Uterus (tissue), 4 donors: ENCODE results near the gene SIT1. TPM values are rescaled to one million over a fixed set of nuclear protein-coding genes. Genes with fewer than 3 reads are reported as not detected.
"Not testable (repeated sequence)": the region's sequence is repeated elsewhere in the genome, so short reads cannot be mapped to it uniquely, and the experiment has no call there.

ENCODE experiments used
- DNase-seq, 2 donors: peaks; one replicate each; pipeline ENCODE4 v3.0.0-alpha.2; 2019 to 2020
- H3K27ac ChIP-seq, 2 donors: fragments of 200-600 bp; sonication (generic); 1 replicate in 1 of 2; 2 replicates in 1 of 2; pipeline ENCODE4 v1.5.1; 2016 to 2018
- H3K27me3 ChIP-seq, 2 donors: fragments of 200-600 bp; sonication (generic); one replicate each; pipeline ENCODE4 v1.5.1; 2018 to 2019; ENCODE audit warnings: control low read depth in 1 of 2
- H3K36me3 ChIP-seq, 2 donors: fragments of 200-600 bp; sonication (generic); one replicate each; pipeline ENCODE4 v1.5.1; 2019; ENCODE audit warnings: control low read depth in 1 of 2
- H3K4me1 ChIP-seq, 2 donors: fragments of 200-600 bp; sonication (generic); one replicate each; pipeline ENCODE4 v1.5.1; 2018 to 2019; ENCODE audit warnings: control low read depth in 1 of 2
- H3K4me3 ChIP-seq, 2 donors: fragments of 200-600 bp; sonication (generic); 1 replicate in 1 of 2; 2 replicates in 1 of 2; pipeline ENCODE4 v1.5.1; 2018 to 2019; ENCODE audit warnings: mild to moderate bottlenecking in 1 of 2
- H3K9me3 ChIP-seq, 2 donors: fragments of 200-600 bp; sonication (generic); one replicate each; pipeline ENCODE4 v1.5.1; 2019; ENCODE audit warnings: control low read depth in 1 of 2
- POLR2A ChIP-seq, 2 donors: fragments of 450-650 bp; IDR thresholded peaks; one replicate each; pipeline ENCODE4 v1.6.1; 2016; ENCODE audit warnings: antibody characterized with exemption in 2 of 2, mild to moderate bottlenecking in 1 of 2, moderate library complexity in 1 of 2
- intact Hi-C: fragments of 100-400 bp; cut with DNase I; formaldehyde crosslinking; loops from one replicate; pipeline ENCODE4 v1.15.1; 2023; ENCODE audit warnings: low total_unique reads
- total RNA-seq, 4 donors: library from RNA; depleted of rRNA in 3 of 4; stranded (reverse); fragments of >200 nt in 3 of 4; gene quantifications; one replicate each; pipeline versions ENCODE4 v1.1.0 to v1.2.4, GENCODE V29; 2014 to 2023
- TF ChIP-seq, protein P1 (sequence below), 4 experiments: fragments of 200-600 bp in 2 of 4; fragments of 450-650 bp in 2 of 4; sonication (generic) in 2 of 4; IDR thresholded peaks; one replicate each; pipeline ENCODE4 v1.5.1; 2016 to 2019; ENCODE audit warnings: antibody characterized with exemption in 4 of 4, mild to moderate bottlenecking in 2 of 4, moderate library complexity in 1 of 4
- donor health status: DM: yes; HTN: yes; CAD: no.

Gene SIT1
- total RNA-seq, 4 donors from 2014 or later, result 0.21 to 0.51 TPM; not detected in 2

DNA sequence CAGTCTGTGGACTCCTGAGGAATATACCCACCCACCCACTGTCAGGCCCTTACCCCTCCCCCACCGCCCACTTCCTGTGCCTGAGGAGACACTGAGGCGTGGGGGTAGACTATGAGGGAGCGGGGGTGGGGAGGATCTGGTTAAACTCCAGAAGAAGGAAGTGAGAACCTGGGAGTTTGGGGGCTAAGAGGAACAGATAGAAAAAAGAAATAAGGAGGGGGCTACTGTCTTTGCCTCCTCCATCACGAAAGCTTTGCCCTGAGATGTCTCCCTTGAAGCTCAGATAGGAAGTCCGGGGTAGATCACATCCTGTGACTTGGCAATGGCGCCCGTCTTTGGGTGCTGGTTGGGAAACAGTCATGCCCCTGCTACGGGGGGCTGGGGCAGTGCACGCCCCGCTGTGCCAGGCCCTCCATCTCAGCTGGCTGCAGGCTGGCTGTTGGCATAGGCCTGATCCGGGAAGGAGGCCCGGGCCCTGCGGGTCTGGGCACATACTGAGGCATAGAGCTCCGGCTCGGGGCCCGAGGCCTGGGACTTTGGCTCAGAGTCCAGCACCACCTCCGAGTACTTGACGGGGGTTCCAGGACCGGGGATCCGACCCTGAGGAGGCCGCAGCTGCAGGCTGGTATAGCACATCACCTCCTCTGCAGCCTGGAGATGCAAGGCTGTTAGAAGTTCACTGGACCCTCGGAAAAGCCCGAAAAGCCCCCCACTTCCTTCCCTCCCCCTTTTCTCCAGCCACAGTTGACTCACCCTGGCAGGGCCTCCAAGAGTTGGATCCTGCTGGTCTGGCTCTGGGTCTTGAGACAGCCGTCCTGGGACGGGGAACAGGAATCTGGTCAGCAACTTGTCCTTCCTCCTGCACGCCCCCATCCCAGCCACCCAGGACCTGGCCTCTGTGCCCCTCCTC, 1.0 kb downstream of the SIT1 start:
- Histone ChIP-seq H3K4me1 (no peaks in the 10 kb centered on the region), H3K4me3 (no peak overlapping the region), H3K36me3 (no peaks in the 10 kb centered on the region), H3K27me3 (no peaks in the 10 kb centered on the region), H3K27ac (no peak overlapping the region), H3K9me3 (no peaks in the 10 kb centered on the region)
- peak in 1 of 2 donors; percentile 28 for DNase-seq
- intact Hi-C loops, result no loop called here
- TF ChIP-seq, protein P1, sequence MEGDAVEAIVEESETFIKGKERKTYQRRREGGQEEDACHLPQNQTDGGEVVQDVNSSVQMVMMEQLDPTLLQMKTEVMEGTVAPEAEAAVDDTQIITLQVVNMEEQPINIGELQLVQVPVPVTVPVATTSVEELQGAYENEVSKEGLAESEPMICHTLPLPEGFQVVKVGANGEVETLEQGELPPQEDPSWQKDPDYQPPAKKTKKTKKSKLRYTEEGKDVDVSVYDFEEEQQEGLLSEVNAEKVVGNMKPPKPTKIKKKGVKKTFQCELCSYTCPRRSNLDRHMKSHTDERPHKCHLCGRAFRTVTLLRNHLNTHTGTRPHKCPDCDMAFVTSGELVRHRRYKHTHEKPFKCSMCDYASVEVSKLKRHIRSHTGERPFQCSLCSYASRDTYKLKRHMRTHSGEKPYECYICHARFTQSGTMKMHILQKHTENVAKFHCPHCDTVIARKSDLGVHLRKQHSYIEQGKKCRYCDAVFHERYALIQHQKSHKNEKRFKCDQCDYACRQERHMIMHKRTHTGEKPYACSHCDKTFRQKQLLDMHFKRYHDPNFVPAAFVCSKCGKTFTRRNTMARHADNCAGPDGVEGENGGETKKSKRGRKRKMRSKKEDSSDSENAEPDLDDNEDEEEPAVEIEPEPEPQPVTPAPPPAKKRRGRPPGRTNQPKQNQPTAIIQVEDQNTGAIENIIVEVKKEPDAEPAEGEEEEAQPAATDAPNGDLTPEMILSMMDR (IDR thresholded peaks at IDR 0.05), result no peak
- TF ChIP-seq POLR2A (IDR thresholded peaks at IDR 0.05), result no peak

DNA sequence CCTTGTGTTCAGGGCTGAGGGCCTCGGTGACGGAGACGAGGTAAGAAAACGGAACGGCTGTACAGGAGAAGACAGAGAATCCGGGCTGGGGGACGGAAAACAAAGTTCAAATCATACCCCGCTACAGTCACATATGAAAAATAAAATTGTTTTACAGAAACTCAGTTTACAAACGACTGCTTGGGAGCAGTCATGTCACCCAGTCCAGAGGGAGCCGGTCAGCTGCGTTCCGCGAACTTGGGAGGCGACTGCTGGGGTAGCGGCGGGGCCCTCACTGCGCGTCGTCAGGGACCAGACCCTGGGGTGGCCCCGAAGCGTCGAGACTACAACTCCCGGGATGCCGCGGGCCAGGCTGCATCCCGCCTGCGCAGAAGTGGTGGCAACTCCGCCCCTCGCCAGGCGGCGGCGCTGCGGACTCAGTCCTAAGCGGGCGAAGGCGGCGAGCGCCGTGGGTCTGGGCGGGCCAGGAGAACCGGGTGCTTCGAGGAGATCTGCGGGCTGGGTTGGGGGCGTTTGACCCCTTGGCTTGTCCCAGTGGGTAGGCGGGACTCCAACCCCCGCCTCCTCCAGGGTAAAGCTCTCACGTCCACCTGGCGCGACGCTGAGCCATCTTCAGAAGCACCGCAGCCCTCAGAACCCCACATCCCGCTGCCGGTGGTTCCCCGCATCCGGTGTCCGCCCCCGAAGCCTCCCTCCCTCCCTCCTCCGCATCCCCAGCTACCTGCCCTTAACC, 4.0 kb downstream of the SIT1 start:
- Histone ChIP-seq H3K4me3 (peak overlapping the region; percentile 40 to 55), H3K27me3 (no peaks in the 10 kb centered on the region), H3K27ac (peak overlapping the region; percentile 85 to 86), H3K36me3 (no peaks in the 10 kb centered on the region), H3K9me3 (no peaks in the 10 kb centered on the region), H3K4me1 (no peaks in the 10 kb centered on the region)
- DNase-seq, result peak; percentile 93 to 96
- TF ChIP-seq POLR2A (IDR thresholded peaks at IDR 0.05), result peak; percentile 90 to 95
- TF ChIP-seq, protein P1 (IDR thresholded peaks at IDR 0.05), result peak; percentile 93 to 99 (median 98)
- intact Hi-C loops, result no loop called here

DNA sequence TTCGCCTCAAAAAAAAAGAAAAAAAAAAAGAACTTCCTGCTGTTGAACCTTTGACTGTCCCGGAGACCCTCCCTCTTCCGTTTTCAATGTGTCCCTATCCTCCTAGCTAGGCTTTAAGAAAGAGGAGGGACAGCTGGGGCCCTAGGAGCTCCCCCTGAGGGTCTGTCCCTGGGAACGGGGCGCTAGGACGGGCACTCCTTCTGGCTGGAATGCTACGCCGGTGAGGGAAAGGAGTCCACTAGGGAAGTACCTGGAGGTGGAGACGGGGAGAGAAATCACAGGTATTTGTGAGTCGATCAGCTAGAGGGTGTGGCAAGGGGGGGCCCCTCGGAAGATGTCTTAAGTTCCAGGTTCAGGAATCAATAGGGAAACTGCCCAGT, 4.6 kb downstream of the SIT1 start:
- no peaks in the 10 kb centered on the region for H3K4me1 ChIP-seq
- H3K9me3 ChIP-seq, result no peaks in the 10 kb centered on the region
- intact Hi-C loops, result no loop called here
- no peaks in the 10 kb centered on the region for H3K36me3 ChIP-seq
- peak overlapping the region; percentile 40 to 55 for H3K4me3 ChIP-seq
- no peaks in the 10 kb centered on the region for H3K27me3 ChIP-seq
- DNase-seq, result peak; percentile 57 to 59
- TF ChIP-seq, protein P1 (IDR thresholded peaks at IDR 0.05), result peak in 1 of 4 experiments; percentile 18
- no peak for TF ChIP-seq POLR2A (IDR thresholded peaks at IDR 0.05)
- peak overlapping the region; percentile 85 to 86 for H3K27ac ChIP-seq

DNA sequence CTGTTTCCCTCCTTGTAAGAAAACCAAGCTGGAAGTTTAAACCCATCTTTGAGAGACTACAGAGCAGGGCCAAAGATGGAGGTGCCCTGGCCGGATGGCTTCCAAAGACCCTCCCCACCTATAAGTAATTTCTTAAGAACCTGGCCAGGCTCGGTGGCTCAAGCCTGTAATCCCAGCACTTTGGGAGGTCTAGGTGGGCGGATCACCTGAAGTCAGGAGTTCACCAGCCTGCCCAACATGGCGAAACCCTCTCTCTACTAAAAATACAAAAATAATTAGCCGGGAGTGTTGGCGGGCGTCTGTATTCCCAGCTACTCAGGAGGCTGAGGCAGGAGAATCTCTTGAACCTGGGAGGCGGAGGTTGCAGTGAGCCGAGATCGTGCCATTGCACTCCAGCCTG, 5.0 kb downstream of the SIT1 start:
- H3K9me3 ChIP-seq, H3K36me3 ChIP-seq, H3K27me3 ChIP-seq, DNase-seq, H3K4me1 ChIP-seq, intact Hi-C loops: not testable (repeated sequence)
- H3K27ac ChIP-seq, result peak overlapping the region; percentile 85 to 86
- H3K4me3 ChIP-seq, result peak overlapping the region; percentile 40 to 55

DNA sequence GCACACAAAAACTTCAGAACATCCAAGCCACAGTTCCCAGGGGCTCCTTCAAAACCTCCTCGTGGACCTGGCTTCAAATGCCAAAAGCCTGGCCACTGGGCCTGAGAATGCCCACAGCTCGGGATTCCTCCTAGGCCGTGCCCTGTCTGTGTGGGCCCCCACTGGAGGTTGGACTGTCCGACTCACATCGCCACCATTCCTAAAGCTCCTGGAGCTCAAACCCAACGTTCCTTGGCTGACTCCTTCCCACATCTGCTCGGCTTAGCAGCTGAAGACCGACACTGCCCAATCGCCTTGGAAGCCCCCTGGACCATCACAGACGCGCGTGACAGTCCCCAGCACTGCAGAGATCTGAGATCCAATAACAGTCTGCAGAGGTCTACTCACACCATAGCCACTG, 7.7 kb downstream of the SIT1 start:
- H3K4me3 ChIP-seq, result no peak overlapping the region
- H3K27me3 ChIP-seq, result no peaks in the 10 kb centered on the region
- H3K27ac ChIP-seq, result no peak overlapping the region
- H3K9me3 ChIP-seq, result no peaks in the 10 kb centered on the region
- H3K36me3 ChIP-seq, result no peaks in the 10 kb centered on the region
- no peak for TF ChIP-seq POLR2A (IDR thresholded peaks at IDR 0.05)
- DNase-seq, result no peak
- no peaks in the 10 kb centered on the region for H3K4me1 ChIP-seq
- intact Hi-C loops, result no loop called here

DNA sequence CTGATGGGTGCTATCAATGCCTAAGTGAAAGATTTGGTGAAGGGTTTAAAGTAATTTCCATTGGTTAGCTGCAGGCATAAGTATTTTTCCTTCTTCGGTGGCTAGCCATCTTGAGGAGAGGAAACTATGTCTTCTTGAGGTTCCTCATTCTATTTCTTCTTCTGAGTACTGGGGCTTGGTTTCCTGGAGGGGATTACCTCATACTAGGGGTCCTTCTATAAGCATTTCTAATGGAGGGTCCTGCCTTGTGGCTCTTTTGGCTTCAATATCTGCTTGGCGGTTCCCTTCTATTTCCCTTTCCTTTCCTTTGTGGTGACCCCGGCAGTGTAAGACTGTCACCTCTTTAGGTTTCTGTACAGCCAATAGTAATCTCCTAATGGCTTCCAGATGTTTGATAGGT, 9.3 kb downstream of the SIT1 start:
- DNase-seq, H3K36me3 ChIP-seq, H3K27me3 ChIP-seq, H3K27ac ChIP-seq, H3K9me3 ChIP-seq, H3K4me3 ChIP-seq, H3K4me1 ChIP-seq, intact Hi-C loops: not testable (repeated sequence)

DNA sequence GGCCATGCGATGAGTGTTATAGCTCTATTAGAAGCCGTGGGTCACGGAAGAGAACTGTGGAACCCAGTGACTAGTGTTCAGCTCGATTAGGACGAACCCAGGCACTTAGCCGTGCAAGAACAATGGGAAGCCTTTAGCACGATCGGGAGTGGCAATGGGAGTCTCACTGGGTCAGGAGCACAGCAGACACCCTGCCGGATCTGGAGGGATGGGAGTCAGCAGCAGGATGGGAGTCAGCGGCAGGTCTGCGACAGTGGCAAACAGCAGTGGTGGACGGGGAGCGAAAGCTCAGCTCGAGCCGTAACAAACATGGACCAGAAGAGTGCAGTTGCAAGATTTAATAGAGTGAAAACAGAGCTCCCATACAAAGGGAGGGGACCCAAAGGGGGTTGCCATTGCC, 10.3 kb downstream of the SIT1 start:
- H3K4me1 ChIP-seq, intact Hi-C loops, H3K27ac ChIP-seq, DNase-seq, H3K36me3 ChIP-seq, H3K9me3 ChIP-seq, H3K27me3 ChIP-seq, H3K4me3 ChIP-seq: not testable (repeated sequence)
